Activated naive CD4-positive, alpha-beta T cell treated with anti-CD3 and anti-CD28 coated beads, Interleukin-2, amount 10 ng/mL, durations not matched to agents 5 hours and 36 hours (primary cell): ENCODE data around the gene RAMP1. TPM values are rescaled to one million over a fixed set of nuclear protein-coding genes. Genes with fewer than 3 reads are reported as not detected.

Experiments
- total RNA-seq, 2 experiments: library from RNA; stranded (reverse); gene quantifications; one replicate each; pipeline ENCODE4 v1.2.3, GENCODE V29; 2021

The RAMP1 gene
- total RNA-seq = 10 to 100 TPM; 15.9 to 17.4 TPM

DNA sequence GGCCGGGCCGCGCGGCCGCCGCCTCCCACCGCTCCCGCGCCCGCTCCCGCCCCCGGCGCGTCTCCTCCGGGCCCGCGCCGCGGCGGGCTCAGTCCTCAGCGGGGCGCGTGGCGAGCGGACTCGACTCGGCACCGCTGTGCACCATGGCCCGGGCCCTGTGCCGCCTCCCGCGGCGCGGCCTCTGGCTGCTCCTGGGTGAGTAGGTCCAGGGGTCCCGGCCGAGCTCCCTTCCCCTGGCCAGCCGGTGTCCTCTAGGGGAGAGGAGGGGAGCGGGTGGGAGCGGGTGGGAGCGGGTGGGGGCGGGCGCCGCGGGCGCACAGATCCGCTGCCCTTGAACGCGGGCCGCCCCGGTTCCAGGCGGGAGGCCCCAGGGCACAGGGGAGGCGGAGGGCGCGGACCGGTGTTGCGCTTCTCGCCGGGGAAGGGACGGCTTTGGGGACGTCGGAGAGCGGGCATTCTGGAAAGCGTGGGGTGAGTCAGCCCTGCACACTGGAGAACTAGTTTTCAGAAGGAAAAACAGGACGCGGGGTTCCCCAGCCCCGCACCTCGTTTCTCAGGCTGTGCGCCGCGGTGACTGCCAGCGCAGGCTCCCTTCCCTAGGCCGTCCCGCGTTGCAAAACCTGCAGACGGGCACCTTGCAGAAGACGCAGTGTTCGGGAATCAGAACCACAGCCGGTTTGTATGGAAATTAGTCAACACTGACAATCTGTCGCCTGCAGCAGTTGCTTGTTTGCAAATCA, at the start of gene RAMP1:
Gene RAMP1 (plus strand): TSS at position 91 of the 740 bp plus-strand sequence. CDS start 53 bp downstream, at position 144.

Other genes starting within 250 kb of the RAMP1 start
- 100 to 1,000 TPM; 183 to 185 TPM for gene LRRFIP1, start 232.0 kb upstream of the RAMP1 start, total RNA-seq
- gene RBM44, start 60.8 kb upstream of the RAMP1 start, total RNA-seq = 1 to 10 TPM in 1 of 2 experiments, under 1 TPM in 1; 0.72 to 1.1 TPM
- 10 to 100 TPM; 93.4 to 94.1 TPM for gene UBE2F, start 107.4 kb downstream of the RAMP1 start, total RNA-seq
- 10 to 100 TPM; 23.4 to 25.3 TPM for gene SCLY, start 201.4 kb downstream of the RAMP1 start, total RNA-seq
- under 1 TPM; 0.05 to 0.10 TPM for gene ESPNL, start 240.7 kb downstream of the RAMP1 start, total RNA-seq